HG02973 (cell line): ENCODE data around the gene CACNB4.
"Not testable (repeated sequence)": the region's sequence is repeated elsewhere in the genome, so short reads cannot be mapped to it uniquely, and the experiment has no call there.

Experiments used
- ATAC-seq: cut with Tn5 transposase; IDR thresholded peaks from one replicate; pipeline ENCODE4 v1.9.1; 2021; ENCODE audit warnings: moderate library complexity; ENCODE audit not compliant: unreplicated experiment

CACNB4 gene

GRCh38 chr2:152098496-152099366, at the start of gene CACNB4:
TSS of gene CACNB4 (minus strand) at chr2:152099044.
- no peak for ATAC-seq

- peak; percentile 70 for ATAC-seq
Observed at GRCh38 chr2:152134488-152135280, 35.8 kb upstream of the CACNB4 start.

GRCh38 chr2:152132306-152132705, 33.5 kb upstream of the CACNB4 start:
- no peak for ATAC-seq

GRCh38 chr2:152127628-152128027, 28.8 kb upstream of the CACNB4 start:
- ATAC-seq, result no peak

- no peak for ATAC-seq
Observed at GRCh38 chr2:152126664-152127063, 27.8 kb upstream of the CACNB4 start.

- no peak for ATAC-seq
Observed at GRCh38 chr2:152122161-152122560, 23.3 kb upstream of the CACNB4 start.

- ATAC-seq, result no peak
Observed at GRCh38 chr2:152120430-152120829, 21.6 kb upstream of the CACNB4 start.

- ATAC-seq, result no peak
Observed at GRCh38 chr2:152115952-152116351, 17.1 kb upstream of the CACNB4 start.

GRCh38 chr2:152114366-152114765, 15.5 kb upstream of the CACNB4 start:
- ATAC-seq, result no peak

- not testable (repeated sequence) for ATAC-seq
Observed at GRCh38 chr2:152107140-152107539, 8.3 kb upstream of the CACNB4 start.

GRCh38 chr2:152106464-152106863, 7.6 kb upstream of the CACNB4 start:
- ATAC-seq, result no peak

- no peak for ATAC-seq
Observed at GRCh38 chr2:152103271-152103670, 4.4 kb upstream of the CACNB4 start.

GRCh38 chr2:152100961-152101360, 2.1 kb upstream of the CACNB4 start:
- no peak for ATAC-seq

- no peak for ATAC-seq
Observed at GRCh38 chr2:152099367-152100050, 665 bp upstream of the CACNB4 start.

GRCh38 chr2:152097801-152098495, 896 bp downstream of the CACNB4 start:
- ATAC-seq, result no peak

GRCh38 chr2:152097290-152097800, 1.5 kb downstream of the CACNB4 start:
- no peak for ATAC-seq

- ATAC-seq, result no peak
Observed at GRCh38 chr2:152095146-152095545, 3.7 kb downstream of the CACNB4 start.

- ATAC-seq, result no peak
Observed at GRCh38 chr2:152094014-152094413, 4.8 kb downstream of the CACNB4 start.

GRCh38 chr2:152093464-152093863, 5.4 kb downstream of the CACNB4 start:
- no peak for ATAC-seq

GRCh38 chr2:152092095-152092494, 6.7 kb downstream of the CACNB4 start:
- ATAC-seq, result no peak

- ATAC-seq, result not testable (repeated sequence)
Observed at GRCh38 chr2:152090726-152091125, 8.1 kb downstream of the CACNB4 start.
